ENCODE measurements around the gene SFXN1.

SFXN1 gene

GRCh38 chr5:175456105-175456742, 22.1 kb upstream of the SFXN1 start:
- Histone ChIP-seq H2AK5ac (ENCODE audit: low read length, severe bottlenecking) (no peak overlapping the region), H3K27ac (ENCODE audit: low read length, poor library complexity, severe bottlenecking) (no peak overlapping the region), H2BK5ac (ENCODE audit: low read depth, low read length, poor library complexity, severe bottlenecking) (no peak overlapping the region), H3K14ac (ENCODE audit: low read length in 2 of 2) (no peak overlapping the region), H3K36me3 (ENCODE audit: control insufficient read depth in 1 of 2, insufficient read depth in 2 of 2, low read depth in 1 of 2, low read length in 2 of 2) (no peaks in the 10 kb centered on the region), H2BK15ac (ENCODE audit: low read depth, poor library complexity, severe bottlenecking) (no peak overlapping the region), H3K18ac (ENCODE audit: low read depth in 1 of 2, low read length in 2 of 2) (no peak overlapping the region), H3K79me1 (replicated peaks; ENCODE audit: low read length, poor library complexity, severe bottlenecking) (no peaks in the 10 kb centered on the region), H2BK12ac (ENCODE audit: low read length in 2 of 2) (no peak overlapping the region), H2BK120ac (ENCODE audit: low read depth, low read length) (no peak overlapping the region), H3K27me3 (ENCODE audit: control insufficient read depth in 1 of 2, insufficient read depth in 1 of 2, low read length in 2 of 2) (peaks cover 8 to 63% of the 10 kb centered on the region in 2 experiments), H3K9ac (ENCODE audit: low read length) (no peak overlapping the region), H3K9me3 (ENCODE audit: control insufficient read depth, low read length) (no peaks in the 10 kb centered on the region), H3K4me3 (ENCODE audit: insufficient read depth in 1 of 2, low read depth in 1 of 2, low read length in 2 of 2) (no peak overlapping the region), H3K23ac (ENCODE audit: low read length in 2 of 2) (no peak overlapping the region), H4K8ac (ENCODE audit: low read length) (no peak overlapping the region), H3K4ac (ENCODE audit: low read depth in 1 of 2, low read length in 2 of 2) (no peak overlapping the region), H4K91ac (ENCODE audit: low read length) (no peak overlapping the region), H3K4me1 (ENCODE audit: control insufficient read depth, insufficient read depth, low read depth, low read length) (no peaks in the 10 kb centered on the region), H3K4me2 (ENCODE audit: low read length, poor library complexity, severe bottlenecking) (no peak overlapping the region), H2AFZ (ENCODE audit: low read depth, low read length) (no peak overlapping the region)
- no peak for DNase-seq
- 78% methylated on average over 9 of the region's 11 CpGs for WGBS

- no peak overlapping the region for H2BK15ac ChIP-seq (ENCODE audit: low read depth, poor library complexity, severe bottlenecking)
- H2AK5ac ChIP-seq (ENCODE audit: low read length, severe bottlenecking), result no peak overlapping the region
- H3K36me3 ChIP-seq (ENCODE audit: control insufficient read depth in 1 of 2, insufficient read depth in 2 of 2, low read depth in 1 of 2, low read length in 2 of 2), result no peaks in the 10 kb centered on the region
- no peak overlapping the region for H3K4ac ChIP-seq (ENCODE audit: low read depth in 1 of 2, low read length in 2 of 2)
- H3K27me3 ChIP-seq (ENCODE audit: control insufficient read depth in 1 of 2, insufficient read depth in 1 of 2, low read length in 2 of 2), result peaks cover 4 to 51% of the 10 kb centered on the region in 2 experiments
- no peak overlapping the region for H2BK12ac ChIP-seq (ENCODE audit: low read length in 2 of 2)
- H3K79me1 ChIP-seq (replicated peaks; ENCODE audit: low read length, poor library complexity, severe bottlenecking), result no peaks in the 10 kb centered on the region
- no peak overlapping the region for H3K4me3 ChIP-seq (ENCODE audit: insufficient read depth in 1 of 2, low read depth in 1 of 2, low read length in 2 of 2)
- WGBS, result 83% methylated on average over 1 of the region's 1 CpG
- no peak overlapping the region for H4K91ac ChIP-seq (ENCODE audit: low read length)
- H3K14ac ChIP-seq (ENCODE audit: low read length in 2 of 2), result no peak overlapping the region
- no peak overlapping the region for H3K4me2 ChIP-seq (ENCODE audit: low read length, poor library complexity, severe bottlenecking)
- H3K27ac ChIP-seq (ENCODE audit: low read length, poor library complexity, severe bottlenecking), result no peak overlapping the region
- H2BK5ac ChIP-seq (ENCODE audit: low read depth, low read length, poor library complexity, severe bottlenecking), result no peak overlapping the region
- H3K23ac ChIP-seq (ENCODE audit: low read length in 2 of 2), result no peak overlapping the region
- no peak overlapping the region for H2AFZ ChIP-seq (ENCODE audit: low read depth, low read length)
- no peak overlapping the region for H3K18ac ChIP-seq (ENCODE audit: low read depth in 1 of 2, low read length in 2 of 2)
- H2BK120ac ChIP-seq (ENCODE audit: low read depth, low read length), result no peak overlapping the region
- H3K9ac ChIP-seq (ENCODE audit: low read length), result no peak overlapping the region
- H4K8ac ChIP-seq (ENCODE audit: low read length), result no peak overlapping the region
- DNase-seq, result no peak
- H3K9me3 ChIP-seq (ENCODE audit: control insufficient read depth, low read length), result no peaks in the 10 kb centered on the region
- H3K4me1 ChIP-seq (ENCODE audit: control insufficient read depth, insufficient read depth, low read depth, low read length), result no peaks in the 10 kb centered on the region
Observed at GRCh38 chr5:175457466-175457865, 20.9 kb upstream of the SFXN1 start.

- no peaks in the 10 kb centered on the region for H3K9me3 ChIP-seq (ENCODE audit: control insufficient read depth, low read length)
- no peaks in the 10 kb centered on the region for H3K36me3 ChIP-seq (ENCODE audit: control insufficient read depth in 1 of 2, insufficient read depth in 2 of 2, low read depth in 1 of 2, low read length in 2 of 2)
- no peak overlapping the region for H4K8ac ChIP-seq (ENCODE audit: low read length)
- no peak overlapping the region for H2AK5ac ChIP-seq (ENCODE audit: low read length, severe bottlenecking)
- H2BK5ac ChIP-seq (ENCODE audit: low read depth, low read length, poor library complexity, severe bottlenecking), result no peak overlapping the region
- no peaks in the 10 kb centered on the region for H3K4me1 ChIP-seq (ENCODE audit: control insufficient read depth, insufficient read depth, low read depth, low read length)
- no peaks in the 10 kb centered on the region for H3K79me1 ChIP-seq (replicated peaks; ENCODE audit: low read length, poor library complexity, severe bottlenecking)
- no peak overlapping the region for H3K27ac ChIP-seq (ENCODE audit: low read length, poor library complexity, severe bottlenecking)
- H2BK15ac ChIP-seq (ENCODE audit: low read depth, poor library complexity, severe bottlenecking), result no peak overlapping the region
- no peak overlapping the region for H2AFZ ChIP-seq (ENCODE audit: low read depth, low read length)
- no peak overlapping the region for H3K4me2 ChIP-seq (ENCODE audit: low read length, poor library complexity, severe bottlenecking)
- 79% methylated on average over 6 of the region's 7 CpGs for WGBS
- no peak overlapping the region for H3K23ac ChIP-seq (ENCODE audit: low read length in 2 of 2)
- no peak overlapping the region for H3K4ac ChIP-seq (ENCODE audit: low read depth in 1 of 2, low read length in 2 of 2)
- H3K18ac ChIP-seq (ENCODE audit: low read depth in 1 of 2, low read length in 2 of 2), result no peak overlapping the region
- no peak for DNase-seq
- no peak overlapping the region for H2BK12ac ChIP-seq (ENCODE audit: low read length in 2 of 2)
- no peak overlapping the region for H3K9ac ChIP-seq (ENCODE audit: low read length)
- no peak overlapping the region for H2BK120ac ChIP-seq (ENCODE audit: low read depth, low read length)
- no peak overlapping the region for H3K14ac ChIP-seq (ENCODE audit: low read length in 2 of 2)
- H3K27me3 ChIP-seq (ENCODE audit: control insufficient read depth in 1 of 2, insufficient read depth in 1 of 2, low read length in 2 of 2), result peaks cover 0 to 42% of the 10 kb centered on the region in 2 experiments
- no peak overlapping the region for H4K91ac ChIP-seq (ENCODE audit: low read length)
- no peak overlapping the region for H3K4me3 ChIP-seq (ENCODE audit: insufficient read depth in 1 of 2, low read depth in 1 of 2, low read length in 2 of 2)
Observed at GRCh38 chr5:175460126-175460525, 18.2 kb upstream of the SFXN1 start.

GRCh38 chr5:175460552-175460951, 17.8 kb upstream of the SFXN1 start:
- Histone ChIP-seq H3K27me3 (ENCODE audit: control insufficient read depth in 1 of 2, insufficient read depth in 1 of 2, low read length in 2 of 2) (peaks cover 0 to 38% of the 10 kb centered on the region in 2 experiments), H2BK15ac (ENCODE audit: low read depth, poor library complexity, severe bottlenecking) (no peak overlapping the region), H3K79me1 (replicated peaks; ENCODE audit: low read length, poor library complexity, severe bottlenecking) (no peaks in the 10 kb centered on the region), H4K8ac (ENCODE audit: low read length) (no peak overlapping the region), H3K4me2 (ENCODE audit: low read length, poor library complexity, severe bottlenecking) (no peak overlapping the region), H3K23ac (ENCODE audit: low read length in 2 of 2) (no peak overlapping the region), H3K18ac (ENCODE audit: low read depth in 1 of 2, low read length in 2 of 2) (no peak overlapping the region), H2BK12ac (ENCODE audit: low read length in 2 of 2) (no peak overlapping the region), H3K4ac (ENCODE audit: low read depth in 1 of 2, low read length in 2 of 2) (no peak overlapping the region), H3K4me1 (ENCODE audit: control insufficient read depth, insufficient read depth, low read depth, low read length) (no peaks in the 10 kb centered on the region), H2BK120ac (ENCODE audit: low read depth, low read length) (no peak overlapping the region), H2BK5ac (ENCODE audit: low read depth, low read length, poor library complexity, severe bottlenecking) (no peak overlapping the region), H2AK5ac (ENCODE audit: low read length, severe bottlenecking) (no peak overlapping the region), H4K91ac (ENCODE audit: low read length) (no peak overlapping the region), H3K14ac (ENCODE audit: low read length in 2 of 2) (no peak overlapping the region), H3K36me3 (ENCODE audit: control insufficient read depth in 1 of 2, insufficient read depth in 2 of 2, low read depth in 1 of 2, low read length in 2 of 2) (no peaks in the 10 kb centered on the region), H3K4me3 (ENCODE audit: insufficient read depth in 1 of 2, low read depth in 1 of 2, low read length in 2 of 2) (no peak overlapping the region), H3K27ac (ENCODE audit: low read length, poor library complexity, severe bottlenecking) (no peak overlapping the region), H2AFZ (ENCODE audit: low read depth, low read length) (no peak overlapping the region), H3K9me3 (ENCODE audit: control insufficient read depth, low read length) (no peaks in the 10 kb centered on the region), H3K9ac (ENCODE audit: low read length) (no peak overlapping the region)
- no peak for DNase-seq
- 70% methylated on average over 2 of the region's 2 CpGs for WGBS

Measured in mesenchymal stem cell (in vitro differentiated cells and primary cell).